Uterus (tissue), 4 donors: ENCODE measurements around the gene SCGB3A1. TPM values are rescaled to one million over a fixed set of nuclear protein-coding genes. Genes with fewer than 3 reads are reported as not detected.

Experiments
- DNase-seq, 2 donors: peaks; one replicate each; pipeline ENCODE4 v3.0.0-alpha.2; 2019 to 2020
- H3K27ac ChIP-seq, 2 donors: fragments of 200-600 bp; sonication (generic); 1 replicate in 1 of 2; 2 replicates in 1 of 2; pipeline ENCODE4 v1.5.1; 2016 to 2018
- H3K27me3 ChIP-seq, 2 donors: fragments of 200-600 bp; sonication (generic); one replicate each; pipeline ENCODE4 v1.5.1; 2018 to 2019; ENCODE audit warnings: control low read depth in 1 of 2
- H3K36me3 ChIP-seq, 2 donors: fragments of 200-600 bp; sonication (generic); one replicate each; pipeline ENCODE4 v1.5.1; 2019; ENCODE audit warnings: control low read depth in 1 of 2
- H3K4me1 ChIP-seq, 2 donors: fragments of 200-600 bp; sonication (generic); one replicate each; pipeline ENCODE4 v1.5.1; 2018 to 2019; ENCODE audit warnings: control low read depth in 1 of 2
- H3K4me3 ChIP-seq, 2 donors: fragments of 200-600 bp; sonication (generic); 1 replicate in 1 of 2; 2 replicates in 1 of 2; pipeline ENCODE4 v1.5.1; 2018 to 2019; ENCODE audit warnings: mild to moderate bottlenecking in 1 of 2
- H3K9me3 ChIP-seq, 2 donors: fragments of 200-600 bp; sonication (generic); one replicate each; pipeline ENCODE4 v1.5.1; 2019; ENCODE audit warnings: control low read depth in 1 of 2
- CTCF ChIP-seq, 4 experiments: fragments of 200-600 bp in 2 of 4; fragments of 450-650 bp in 2 of 4; sonication (generic) in 2 of 4; IDR thresholded peaks; one replicate each; pipeline ENCODE4 v1.5.1; 2016 to 2019; ENCODE audit warnings: antibody characterized with exemption in 4 of 4, mild to moderate bottlenecking in 2 of 4, moderate library complexity in 1 of 4
- POLR2A ChIP-seq, 2 donors: fragments of 450-650 bp; IDR thresholded peaks; one replicate each; pipeline ENCODE4 v1.6.1; 2016; ENCODE audit warnings: antibody characterized with exemption in 2 of 2, mild to moderate bottlenecking in 1 of 2, moderate library complexity in 1 of 2
- intact Hi-C: fragments of 100-400 bp; cut with DNase I; formaldehyde crosslinking; loops from one replicate; pipeline ENCODE4 v1.15.1; 2023; ENCODE audit warnings: low total_unique reads
- total RNA-seq, 4 donors: library from RNA; depleted of rRNA in 3 of 4; stranded (reverse); fragments of >200 nt in 3 of 4; gene quantifications; one replicate each; pipeline versions ENCODE4 v1.1.0 to v1.2.4, GENCODE V29; 2014 to 2023
- donor health status: DM: yes; HTN: yes; CAD: no.

Gene SCGB3A1
- total RNA-seq, 4 donors from 2014 or later = 0.98 TPM; not detected in 3

- H3K36me3 ChIP-seq = no peaks in the 10 kb centered on the region
- H3K4me1 ChIP-seq = no peaks in the 10 kb centered on the region
- no peaks in the 10 kb centered on the region for H3K27me3 ChIP-seq
- intact Hi-C loops = no loop called here
- no peak for DNase-seq
- TF ChIP-seq POLR2A (IDR thresholded peaks at IDR 0.05) (no peak), CTCF (IDR thresholded peaks at IDR 0.05) (no peak)
- H3K4me3 ChIP-seq = no peak overlapping the region
- no peaks in the 10 kb centered on the region for H3K9me3 ChIP-seq
- no peak overlapping the region for H3K27ac ChIP-seq
Observed at GRCh38 chr5:180557217-180557809, 34.0 kb downstream of the SCGB3A1 start.

GRCh38 chr5:180555168-180555921, 36.0 kb downstream of the SCGB3A1 start:
- H3K4me3 ChIP-seq = no peak overlapping the region
- no peaks in the 10 kb centered on the region for H3K36me3 ChIP-seq
- H3K9me3 ChIP-seq = no peaks in the 10 kb centered on the region
- H3K27ac ChIP-seq = no peak overlapping the region
- no peaks in the 10 kb centered on the region for H3K27me3 ChIP-seq
- intact Hi-C loops = no loop called here
- DNase-seq = no peak
- no peak for TF ChIP-seq POLR2A (IDR thresholded peaks at IDR 0.05)
- no peak for TF ChIP-seq CTCF (IDR thresholded peaks at IDR 0.05)
- no peaks in the 10 kb centered on the region for H3K4me1 ChIP-seq

- H3K4me1 ChIP-seq = no peaks in the 10 kb centered on the region
- TF ChIP-seq CTCF (IDR thresholded peaks at IDR 0.05) = no peak
- no peak for TF ChIP-seq POLR2A (IDR thresholded peaks at IDR 0.05)
- intact Hi-C loops = no loop called here
- DNase-seq = no peak
- no peak overlapping the region for H3K4me3 ChIP-seq
- no peaks in the 10 kb centered on the region for H3K36me3 ChIP-seq
- H3K27me3 ChIP-seq = no peaks in the 10 kb centered on the region
- H3K9me3 ChIP-seq = no peaks in the 10 kb centered on the region
- H3K27ac ChIP-seq = no peak overlapping the region
Observed at GRCh38 chr5:180553530-180553929, 37.8 kb downstream of the SCGB3A1 start.

- TF ChIP-seq POLR2A (IDR thresholded peaks at IDR 0.05) = no peak
- no peak for TF ChIP-seq CTCF (IDR thresholded peaks at IDR 0.05)
- intact Hi-C loops = no loop called here
- Histone ChIP-seq H3K36me3 (no peaks in the 10 kb centered on the region), H3K4me3 (no peak overlapping the region), H3K27ac (no peak overlapping the region), H3K27me3 (no peaks in the 10 kb centered on the region), H3K9me3 (no peaks in the 10 kb centered on the region), H3K4me1 (no peaks in the 10 kb centered on the region)
- no peak for DNase-seq
Observed at GRCh38 chr5:180548563-180548962, 42.7 kb downstream of the SCGB3A1 start.

- no peaks in the 10 kb centered on the region for H3K27me3 ChIP-seq
Observed at GRCh38 chr5:180545248-180545647, 46.1 kb downstream of the SCGB3A1 start.

More at GRCh38 chr5:180545248-180545647, 46.1 kb downstream of the SCGB3A1 start:
- Histone ChIP-seq H3K36me3 (no peaks in the 10 kb centered on the region), H3K9me3 (no peaks in the 10 kb centered on the region), H3K27ac (no peak overlapping the region), H3K4me3 (no peak overlapping the region), H3K4me1 (no peaks in the 10 kb centered on the region)
- no peak for DNase-seq
- intact Hi-C loops = no loop called here
- TF ChIP-seq POLR2A (IDR thresholded peaks at IDR 0.05) = no peak
- no peak for TF ChIP-seq CTCF (IDR thresholded peaks at IDR 0.05)
